HG03432 (cell line): ENCODE measurements around the gene PALB2.
A peak's percentile ranks its signal among the peaks of the same experiment; 100 is the strongest.

Source experiments
- ATAC-seq: cut with Tn5 transposase; IDR thresholded peaks from one replicate; pipeline ENCODE4 v1.9.1; 2021; ENCODE audit warnings: mild to moderate bottlenecking, moderate library complexity; ENCODE audit not compliant: unreplicated experiment

PALB2 gene

GRCh38 chr16:23640931-23641765, at the start of gene PALB2, which contains the start of gene DCTN5:
PALB2 (minus strand) TSS chr16:23641310; CDS start chr16:23641157, 153 bp downstream.
DCTN5 (plus strand) TSS chr16:23641466; CDS start chr16:23641543, 77 bp downstream.
- ATAC-seq: peak; percentile 95

DNA sequence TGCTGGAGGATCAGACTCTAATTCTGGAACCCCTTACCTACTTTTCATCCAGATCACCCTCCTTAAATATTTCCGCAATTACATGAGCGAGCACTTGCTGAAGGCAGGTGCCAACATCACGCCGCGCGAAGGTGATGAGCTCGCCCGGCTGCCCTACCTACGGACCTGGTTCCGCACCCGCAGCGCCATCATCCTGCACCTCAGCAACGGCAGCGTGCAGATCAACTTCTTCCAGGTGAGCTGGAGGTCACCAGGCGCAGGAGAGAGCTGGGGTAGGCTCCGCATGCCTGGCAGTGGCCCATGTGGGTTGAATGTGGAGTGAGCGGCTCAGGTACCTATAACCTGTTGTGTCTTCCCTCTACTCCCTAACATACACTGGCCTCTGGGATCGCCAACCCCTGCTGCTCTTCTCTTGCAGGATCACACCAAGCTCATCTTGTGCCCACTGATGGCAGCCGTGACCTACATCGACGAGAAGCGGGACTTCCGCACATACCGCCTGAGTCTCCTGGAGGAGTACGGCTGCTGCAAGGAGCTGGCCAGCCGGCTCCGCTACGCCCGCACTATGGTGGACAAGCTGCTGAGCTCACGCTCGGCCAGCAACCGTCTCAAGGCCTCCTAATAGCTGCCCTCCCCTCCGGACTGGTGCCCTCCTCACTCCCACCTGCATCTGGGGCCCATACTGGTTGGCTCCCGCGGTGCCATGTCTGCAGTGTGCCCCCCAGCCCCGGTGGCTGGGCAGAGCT, 48.5 kb upstream of the PALB2 start:
- no peak for ATAC-seq

- no peak for ATAC-seq
Observed at GRCh38 chr16:23687034-23687808, 46.1 kb upstream of the PALB2 start.

GRCh38 chr16:23683487-23683886, 42.4 kb upstream of the PALB2 start:
- ATAC-seq: no peak

- no peak for ATAC-seq
Observed at GRCh38 chr16:23682181-23682580, 41.1 kb upstream of the PALB2 start.

GRCh38 chr16:23679986-23680336, 38.9 kb upstream of the PALB2 start:
- ATAC-seq: no peak

GRCh38 chr16:23679274-23679985, 38.3 kb upstream of the PALB2 start:
- peak; percentile 8 for ATAC-seq

- ATAC-seq: peak; percentile 94
Observed at GRCh38 chr16:23678430-23679273, 37.5 kb upstream of the PALB2 start, which contains the start of gene PLK1. PLK1 (plus strand) TSS chr16:23678889; CDS start chr16:23678933, 44 bp downstream.

DNA sequence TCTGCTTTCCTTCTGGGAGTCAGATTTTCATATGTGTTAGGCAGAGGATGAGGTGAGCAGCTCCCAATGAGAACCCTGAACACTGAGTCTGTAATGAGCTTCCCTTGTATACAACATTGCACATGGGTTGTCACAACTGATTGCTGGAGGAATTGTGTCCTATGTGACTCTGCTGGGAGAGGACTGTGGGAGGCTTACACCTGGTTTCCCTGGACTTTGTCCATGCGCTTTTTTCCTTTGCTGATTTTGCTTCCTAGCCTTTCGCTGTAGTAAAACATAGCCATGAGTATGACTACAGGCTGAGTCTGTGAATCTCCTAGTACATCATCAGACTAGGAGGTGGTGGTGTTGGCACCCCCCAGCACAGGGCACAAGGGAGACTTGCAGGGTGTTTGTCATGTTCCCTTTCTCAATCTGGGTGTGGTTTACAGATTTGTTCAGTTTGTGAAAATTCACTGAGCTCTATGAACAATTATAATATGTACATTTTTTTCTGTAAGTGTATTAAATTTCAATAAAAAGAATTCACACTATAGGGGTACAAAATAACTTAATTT, 35.9 kb upstream of the PALB2 start:
- ATAC-seq: no peak

DNA sequence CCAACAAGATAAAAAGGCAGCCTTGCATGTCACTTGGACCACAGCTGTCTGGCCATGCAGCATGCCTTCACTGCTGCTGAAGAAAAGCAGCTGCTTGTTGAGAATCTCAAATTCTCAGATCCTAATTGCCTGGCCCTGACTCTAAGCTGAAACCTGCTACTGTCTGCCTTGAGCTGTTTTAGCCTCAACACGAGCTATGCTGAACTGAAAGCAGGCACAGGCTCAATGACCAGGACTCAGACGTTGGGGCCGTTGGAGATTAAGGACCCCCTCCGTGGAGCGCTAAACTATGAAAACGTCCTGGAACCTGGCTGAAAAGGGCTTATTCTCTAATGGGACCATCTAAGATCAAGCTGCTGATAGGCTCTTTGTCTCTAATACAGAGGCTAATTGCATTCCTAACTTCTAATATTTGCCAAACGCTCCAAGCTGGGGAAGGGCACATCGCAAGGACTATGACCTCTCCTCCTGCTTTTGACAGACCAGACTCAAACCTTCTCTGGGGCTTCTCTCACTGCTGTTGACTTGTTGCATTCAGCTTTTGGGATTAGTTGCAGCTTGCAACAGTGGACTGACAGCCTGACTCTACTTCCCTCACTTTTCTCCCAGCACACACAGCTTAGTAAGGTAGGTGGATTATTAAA, 33.0 kb upstream of the PALB2 start:
- no peak for ATAC-seq

- peak; percentile 97 for ATAC-seq
Observed at GRCh38 chr16:23670137-23670776, 29.1 kb upstream of the PALB2 start.

DNA sequence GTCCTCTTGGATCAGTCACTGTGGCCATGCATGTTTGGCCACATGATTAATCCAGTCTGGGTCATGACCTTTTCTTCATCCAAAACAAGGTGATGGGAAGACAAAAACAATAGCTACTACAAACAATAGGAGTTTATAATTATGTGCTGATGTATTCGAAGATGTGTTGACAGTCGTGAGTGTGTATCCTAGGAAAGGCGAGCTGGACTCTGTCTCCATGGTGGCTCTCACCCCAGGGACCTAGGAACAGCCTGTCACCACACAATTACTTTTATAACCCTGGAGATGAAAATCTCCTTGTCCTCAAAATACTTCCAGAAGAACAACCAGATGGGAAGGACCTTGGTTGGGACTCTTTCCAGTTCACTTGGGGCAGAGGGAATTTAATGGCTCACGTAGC, 27.8 kb upstream of the PALB2 start:
- no peak for ATAC-seq

- ATAC-seq: no peak
Observed at GRCh38 chr16:23668225-23668624, 27.1 kb upstream of the PALB2 start.

DNA sequence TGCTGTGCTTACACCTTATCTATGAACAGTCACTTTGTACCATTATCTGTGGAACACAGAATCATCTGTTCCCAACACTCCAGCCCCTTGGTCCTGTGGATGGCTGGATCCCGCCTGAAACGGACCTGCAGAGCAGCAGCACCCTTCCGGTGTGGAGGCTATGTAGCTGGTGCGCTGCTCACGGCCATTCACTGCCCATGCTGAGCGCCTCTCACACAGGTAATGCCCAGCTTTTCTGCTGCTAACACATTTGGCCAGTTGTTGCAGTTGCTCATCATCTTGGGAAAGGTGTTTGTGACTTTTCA, 26.2 kb upstream of the PALB2 start:
- no peak for ATAC-seq

DNA sequence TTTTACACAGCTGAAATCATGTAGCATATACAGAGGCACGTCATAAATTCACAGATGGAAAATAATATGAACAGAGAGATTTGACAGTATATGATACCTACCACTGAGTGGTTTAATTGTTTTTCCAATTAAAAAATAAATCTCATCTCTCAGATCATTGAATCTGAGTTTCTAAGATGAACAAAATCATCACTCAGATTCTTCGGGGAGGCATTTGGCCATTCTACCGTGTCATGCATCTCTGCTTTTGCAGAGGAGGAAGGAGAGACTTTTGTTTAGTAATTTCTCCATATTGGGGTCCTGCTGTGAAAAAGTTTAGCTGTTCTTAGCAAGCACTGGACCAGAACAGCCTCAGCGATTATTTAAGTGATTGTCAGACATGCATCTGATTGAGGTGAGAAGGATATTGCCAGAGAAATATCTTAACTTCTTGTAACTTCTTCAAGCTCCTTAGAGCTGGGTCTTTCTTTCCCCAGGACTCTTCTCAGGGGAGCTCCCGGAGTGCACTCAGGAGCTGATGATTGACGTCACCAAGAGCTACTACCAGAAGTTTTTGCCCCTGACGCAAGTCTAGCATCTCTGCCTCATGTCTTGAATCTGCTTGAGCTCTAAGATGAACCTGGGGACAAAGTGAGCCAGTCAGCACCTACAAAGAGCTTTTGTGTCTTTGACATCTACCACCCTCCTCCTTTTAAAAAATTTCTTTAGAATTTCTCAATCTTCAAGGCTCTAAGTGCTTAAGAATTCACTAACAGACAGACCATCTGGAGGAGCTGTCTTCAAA, 25.7 kb upstream of the PALB2 start:
- no peak for ATAC-seq

DNA sequence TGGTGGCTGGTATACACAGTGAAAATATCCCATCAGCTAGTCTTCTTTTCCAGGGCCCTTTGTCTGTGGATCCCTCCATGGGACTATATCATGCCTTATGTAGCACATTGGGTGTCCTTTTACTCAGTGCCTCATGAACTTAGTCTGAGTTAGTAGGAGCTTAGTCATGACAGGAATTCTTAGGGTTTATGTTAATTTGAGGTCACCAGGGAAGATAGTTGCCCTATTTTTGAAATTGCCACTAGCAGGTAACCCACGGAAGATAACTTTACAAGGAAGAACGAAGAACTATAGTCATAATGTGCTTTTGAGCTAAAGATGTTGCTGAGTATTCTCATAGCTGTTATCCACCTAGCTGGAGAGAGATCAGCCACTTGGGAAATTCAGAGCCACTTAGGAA, 22.8 kb upstream of the PALB2 start:
- ATAC-seq: no peak

DNA sequence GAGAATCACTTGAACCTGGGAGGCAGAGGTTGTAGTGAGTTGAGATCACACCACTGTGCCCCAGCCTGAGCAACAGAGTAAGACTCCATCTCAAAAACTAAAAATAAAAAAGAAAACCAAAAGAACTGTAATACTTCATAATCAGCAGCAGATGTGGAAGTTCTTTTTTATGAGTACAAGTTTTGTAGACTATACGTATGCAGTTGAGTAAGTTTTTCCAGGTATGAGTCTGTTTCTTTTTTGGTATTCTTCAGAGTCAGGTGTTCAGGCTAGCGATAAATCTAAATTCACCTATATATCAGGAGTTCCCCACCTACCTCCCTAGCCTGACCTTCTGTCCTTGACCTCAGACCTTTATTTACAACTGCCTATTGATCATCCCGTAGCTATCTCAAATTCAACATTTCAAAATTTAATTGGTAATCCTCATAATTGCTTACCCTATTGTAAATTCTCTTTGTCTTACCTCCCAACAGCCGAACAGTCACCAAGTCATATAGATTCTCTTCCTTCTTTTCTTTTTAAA, 10.9 kb upstream of the PALB2 start:
- no peak for ATAC-seq
